Endometrial microvascular endothelial cells (primary cell): ENCODE measurements around the gene ENO4. TPM values are rescaled to one million over a fixed set of nuclear protein-coding genes. Genes with fewer than 3 reads are reported as not detected.

Experiments used
- in situ Hi-C: cut with HindIII; loops from 2 replicates; pipeline ENCODE4 v1.10.0; 2017; ENCODE audit warnings: low sequenced_read_pairs, low pct_unique_long_range_greater_than_20kb; ENCODE audit errors: inconsistent ontology term
- total RNA-seq: library from RNA; depleted of rRNA; stranded (reverse); fragments of >200 nt; gene quantifications from one replicate; pipeline ENCODE4 v1.2.3, GENCODE V29; 2015; ENCODE audit errors: inconsistent ontology term

Gene ENO4
- total RNA-seq, 1 donor from 2014 or later, result not detected

DNA sequence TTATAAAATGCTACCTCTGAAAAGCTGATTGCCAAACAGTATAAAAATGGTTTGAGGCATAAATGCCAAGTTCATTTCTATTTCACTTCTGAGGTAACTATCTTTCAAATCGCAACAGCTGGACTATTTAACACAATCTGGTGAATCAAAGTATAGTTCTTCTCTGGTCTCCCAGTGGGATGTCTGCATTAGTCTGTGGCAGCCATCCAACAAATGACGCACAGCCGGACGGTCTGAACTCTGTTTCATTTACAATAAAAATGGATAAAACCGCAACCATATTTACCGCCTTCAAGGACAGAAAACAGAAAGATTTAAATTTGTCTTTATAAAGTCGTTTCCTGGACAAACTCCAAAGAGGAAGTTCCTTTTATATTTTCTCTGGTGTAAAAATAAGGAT, 41.9 kb downstream of the ENO4 start:
- in situ Hi-C loops, result no loop called here

DNA sequence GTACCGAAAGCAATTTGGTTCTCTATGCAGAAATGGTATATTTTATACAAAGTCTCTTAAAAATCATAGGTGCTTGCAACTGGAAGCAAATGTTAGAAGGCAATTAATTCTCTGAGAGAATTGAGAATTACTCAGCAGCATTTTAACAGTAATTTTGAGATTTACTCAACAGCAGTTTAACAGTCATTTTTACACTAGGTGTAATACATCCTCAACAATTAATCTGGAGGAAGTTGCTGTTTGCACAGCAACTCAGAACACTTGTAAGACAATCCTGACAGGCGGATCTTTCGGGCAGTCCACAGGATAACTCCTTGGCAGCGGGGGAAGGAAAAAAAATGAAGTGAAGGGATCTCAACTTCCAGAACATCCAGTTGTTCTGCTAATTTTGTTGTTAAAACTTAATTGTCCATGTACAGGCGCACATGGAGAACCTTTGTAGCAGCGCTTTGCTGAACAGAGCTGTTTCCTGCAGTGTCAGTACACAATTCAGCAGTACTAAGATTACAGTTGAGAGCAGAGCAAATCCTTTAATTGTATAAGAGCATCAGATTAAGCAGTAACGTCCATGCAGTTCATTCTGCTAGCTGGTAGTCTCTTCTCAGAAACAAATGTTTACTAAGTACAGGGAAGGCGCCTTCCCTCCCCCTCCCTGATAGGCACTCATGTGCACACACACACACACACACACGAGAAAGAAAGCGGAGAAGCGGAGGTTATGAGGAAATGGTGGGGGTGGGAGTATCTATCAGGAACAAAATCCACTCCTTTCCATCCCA, 43.8 kb downstream of the ENO4 start:
- in situ Hi-C loops, result no loop called here

DNA sequence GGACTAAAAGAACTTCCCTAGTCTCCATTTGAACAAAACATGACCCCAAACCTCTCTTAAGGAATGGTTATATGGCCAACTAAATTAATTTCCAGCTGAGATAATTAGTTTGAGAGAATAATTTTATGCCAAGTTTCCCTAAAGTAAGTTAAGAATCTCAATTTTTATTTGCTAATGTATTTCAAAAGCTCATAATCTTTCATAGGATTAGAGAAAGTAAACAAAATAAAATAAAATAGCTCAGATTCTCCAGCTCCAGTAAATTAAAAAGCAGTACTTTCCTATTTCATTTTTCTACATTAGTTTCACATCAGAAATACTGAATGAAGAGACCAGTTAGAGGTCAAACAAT, 44.4 kb downstream of the ENO4 start:
- in situ Hi-C loops, result no loop called here

DNA sequence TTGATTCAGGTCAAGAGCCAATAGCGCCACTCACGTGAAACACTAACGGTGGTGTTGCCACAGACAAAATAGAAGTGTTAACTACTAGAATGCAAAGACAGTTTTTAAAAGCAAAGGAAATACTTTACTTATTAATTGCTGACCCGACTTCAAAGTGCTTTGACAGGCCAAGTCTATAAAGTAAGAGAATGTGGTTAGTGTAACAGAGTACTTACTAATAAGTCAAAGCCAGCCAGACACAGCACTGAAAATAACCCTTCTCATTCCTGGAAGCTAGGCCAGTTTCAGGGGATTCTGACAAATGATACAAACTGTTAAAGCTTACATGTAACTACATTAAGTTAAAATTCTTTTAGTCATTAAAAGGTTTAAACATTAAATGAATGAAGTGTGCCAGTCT, 50.3 kb downstream of the ENO4 start:
- in situ Hi-C loops, result no loop called here

DNA sequence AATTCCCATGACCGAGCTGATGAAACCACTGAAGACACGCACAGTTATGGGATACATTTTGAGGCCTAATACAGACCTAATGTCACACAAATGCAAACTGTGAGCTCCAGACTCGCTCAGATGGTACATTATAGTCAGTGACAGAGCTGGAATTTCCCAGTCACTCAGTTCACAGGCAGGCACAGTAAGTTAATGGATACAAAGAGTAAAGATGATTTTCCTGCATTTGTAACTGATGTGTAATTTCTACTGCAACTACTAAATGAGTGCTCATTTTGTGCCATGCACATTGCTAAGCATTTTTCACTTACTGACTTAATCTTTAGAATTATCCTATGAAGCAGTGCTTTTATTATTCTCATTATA, 56.5 kb downstream of the ENO4 start:
- in situ Hi-C loops, result no loop called here

DNA sequence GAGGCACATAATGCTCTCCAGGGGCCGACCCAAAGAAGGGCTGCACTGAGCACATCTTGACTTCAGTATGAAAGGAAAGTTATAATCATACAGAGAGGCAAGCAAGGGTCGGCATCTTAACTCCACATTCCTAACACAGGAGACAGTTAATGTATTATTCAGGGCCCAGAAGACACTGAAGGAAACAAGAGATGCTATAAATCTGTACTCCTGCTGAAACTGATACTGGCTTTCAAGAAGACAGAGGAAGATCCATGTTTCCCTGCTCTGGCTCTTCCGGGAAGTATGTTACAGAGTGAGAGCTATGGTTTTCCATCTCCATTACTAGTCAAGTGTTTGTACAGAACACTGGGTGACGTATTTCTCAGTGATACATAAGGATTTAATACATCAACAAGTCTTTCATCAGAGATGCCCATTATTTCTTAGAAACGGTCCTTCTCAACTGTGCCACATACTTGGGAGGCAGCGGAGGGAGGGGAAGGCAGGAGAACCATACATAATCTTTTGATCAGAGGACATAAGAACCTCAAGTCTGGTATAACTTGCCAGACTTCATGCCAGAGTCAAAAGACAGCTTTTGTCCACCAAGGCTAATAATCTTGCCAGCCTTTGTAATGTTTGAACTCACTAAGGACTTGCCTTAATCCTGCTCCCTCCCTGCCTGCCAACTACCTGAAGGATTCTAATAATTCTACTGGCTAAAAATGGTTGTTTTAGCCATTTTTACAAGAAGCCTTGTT, 58.1 kb downstream of the ENO4 start:
- in situ Hi-C loops, result no loop called here

DNA sequence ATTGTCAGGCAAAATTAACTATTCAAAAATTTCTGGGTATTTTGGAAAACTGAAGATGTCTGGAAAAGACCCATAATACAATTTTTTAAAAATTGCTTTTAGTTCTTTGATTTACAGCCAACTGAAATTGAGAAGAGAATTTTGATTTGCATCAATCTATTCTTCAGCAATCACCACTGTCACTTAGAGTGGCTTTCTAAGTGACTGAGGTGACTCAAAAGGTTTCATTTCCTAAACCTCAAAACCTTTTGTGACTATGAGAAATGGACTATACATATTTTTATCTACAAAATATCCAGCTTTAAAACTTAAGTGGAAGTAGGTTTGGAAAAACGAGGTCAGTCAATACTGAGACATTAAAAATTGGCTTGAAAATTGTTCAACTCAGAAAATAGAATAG, 60.0 kb downstream of the ENO4 start:
- in situ Hi-C loops, result no loop called here

DNA sequence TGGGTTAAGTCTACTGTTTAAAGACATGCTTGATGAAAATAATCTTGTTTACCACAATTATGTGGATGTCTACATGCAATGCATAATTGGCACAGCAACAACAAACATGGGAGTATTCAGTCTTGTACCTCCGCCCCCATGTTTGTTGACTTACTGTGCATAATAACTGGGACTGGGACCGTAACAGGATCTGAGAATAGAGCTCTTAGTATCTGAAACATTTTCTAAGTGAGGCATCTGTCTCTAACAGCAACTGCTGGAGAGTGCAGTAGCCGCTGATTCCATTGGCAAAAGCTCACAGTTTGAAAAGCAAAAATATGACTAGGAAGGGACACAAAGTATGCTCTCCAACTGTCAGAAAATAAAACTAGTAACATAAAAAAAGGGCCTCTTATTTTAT, 61.6 kb downstream of the ENO4 start:
- in situ Hi-C loops, result no loop called here

DNA sequence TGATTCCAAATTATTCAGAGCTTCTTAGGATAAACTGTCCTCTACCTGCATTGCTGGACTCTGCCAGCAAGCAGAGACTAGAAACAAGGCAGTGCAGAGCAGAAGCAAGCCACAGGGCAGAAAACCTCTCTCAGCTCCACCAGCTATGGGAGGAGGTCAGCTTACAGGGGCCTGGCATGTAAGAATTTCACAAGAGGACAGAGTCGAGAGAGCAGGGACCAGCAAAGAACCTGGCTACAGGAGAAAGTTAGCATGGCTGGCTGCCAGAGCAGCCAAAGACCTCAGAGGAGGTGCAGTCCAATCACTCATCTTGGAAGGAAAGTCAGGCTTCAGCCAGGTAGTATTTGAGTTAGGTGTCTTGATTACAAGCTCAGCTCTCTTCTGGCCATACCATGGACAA, 62.9 kb downstream of the ENO4 start:
- in situ Hi-C loops, result no loop called here

DNA sequence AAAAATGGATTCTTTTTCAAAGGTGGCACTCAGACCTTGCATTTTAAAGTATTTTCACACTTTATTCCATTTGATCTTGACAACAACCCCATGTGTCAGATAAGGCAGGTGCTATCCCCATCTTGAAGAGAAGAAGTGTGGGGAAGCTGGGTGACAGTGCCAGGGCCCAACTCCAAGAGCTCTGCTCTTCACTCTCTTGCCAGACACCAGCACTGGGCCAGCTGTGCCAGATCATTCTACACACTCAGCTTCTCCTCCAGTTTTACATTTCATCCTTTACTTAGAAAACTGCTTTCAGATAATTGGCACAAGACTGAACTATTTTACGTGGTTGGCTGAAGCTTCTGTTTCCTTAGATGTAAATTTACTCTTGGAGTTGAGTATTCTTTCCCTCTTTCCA, 64.4 kb downstream of the ENO4 start:
- in situ Hi-C loops, result no loop called here

DNA sequence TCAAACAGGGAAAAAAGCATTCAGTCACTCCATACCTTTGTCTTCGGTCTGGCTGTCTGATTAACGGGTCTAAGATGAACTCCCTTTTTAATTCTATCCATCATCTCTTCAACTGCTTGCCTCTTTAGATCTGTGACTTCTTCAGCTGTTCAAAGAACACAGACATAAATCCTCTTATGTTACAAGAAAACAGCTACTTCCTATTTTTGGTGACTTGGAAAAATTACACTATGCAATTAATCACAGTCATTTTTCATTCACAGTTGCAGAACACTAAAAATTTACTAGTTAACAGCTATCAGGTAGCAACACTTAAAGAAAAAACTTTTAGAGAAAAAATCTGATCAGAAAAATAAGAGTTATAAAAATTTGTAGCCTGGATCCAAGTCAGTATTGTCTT, 66.0 kb downstream of the ENO4 start:
- in situ Hi-C loops, result no loop called here

DNA sequence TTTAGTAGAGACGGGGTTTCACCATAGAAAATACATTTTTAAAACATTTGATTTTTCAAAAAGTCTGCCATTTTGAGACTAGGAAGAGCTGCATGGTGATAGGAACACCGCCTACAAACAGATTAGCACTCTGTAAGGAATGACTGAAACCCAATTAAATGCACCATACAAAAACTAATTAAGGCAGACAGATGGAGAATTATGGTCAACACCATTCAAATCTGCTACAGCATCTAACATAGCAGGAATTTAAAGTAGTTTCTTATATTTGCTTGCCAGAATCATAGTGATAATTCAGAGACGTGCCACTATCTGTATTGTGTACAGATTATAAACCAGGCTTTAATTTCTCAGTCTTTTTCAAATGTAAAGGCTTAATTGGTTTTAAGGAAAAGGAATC, 68.2 kb downstream of the ENO4 start:
- in situ Hi-C loops, result no loop called here

DNA sequence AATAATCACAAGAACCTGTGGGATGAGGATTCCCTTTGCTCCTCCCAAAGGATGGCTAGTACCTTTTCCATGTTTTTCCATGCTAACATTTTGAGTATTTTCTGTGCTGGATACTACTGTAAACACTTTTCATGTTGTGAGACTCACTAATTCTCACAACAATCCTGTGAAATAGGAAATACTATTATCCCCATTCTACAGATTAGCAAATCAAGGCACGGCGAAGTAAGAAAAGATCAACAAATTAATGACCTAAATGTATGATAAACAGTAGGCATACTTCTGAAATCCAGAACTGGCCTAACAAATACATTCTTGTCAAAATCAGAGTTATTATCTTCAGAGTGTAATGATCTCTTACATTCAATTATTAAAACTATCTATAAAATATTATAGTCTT, 69.3 kb downstream of the ENO4 start:
- in situ Hi-C loops, result no loop called here

DNA sequence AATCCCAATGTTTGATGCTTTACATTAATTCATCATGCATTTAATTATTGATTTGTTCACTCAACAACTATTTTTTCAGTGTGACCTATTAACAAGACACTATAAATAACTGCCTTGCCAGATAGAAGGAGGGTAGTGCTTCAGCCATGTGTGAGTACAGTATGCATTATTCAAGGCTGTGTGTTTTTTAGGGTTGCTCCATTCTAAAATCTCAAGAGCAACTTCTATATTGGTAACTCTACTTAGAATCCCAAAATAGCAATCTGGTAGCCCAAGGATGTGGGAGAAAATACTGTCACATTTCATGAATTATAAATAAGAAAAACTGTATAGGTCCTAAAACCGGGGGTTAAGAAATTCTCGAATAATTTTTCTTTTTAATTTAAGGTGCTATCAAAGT, 69.9 kb downstream of the ENO4 start:
- in situ Hi-C loops, result no loop called here

DNA sequence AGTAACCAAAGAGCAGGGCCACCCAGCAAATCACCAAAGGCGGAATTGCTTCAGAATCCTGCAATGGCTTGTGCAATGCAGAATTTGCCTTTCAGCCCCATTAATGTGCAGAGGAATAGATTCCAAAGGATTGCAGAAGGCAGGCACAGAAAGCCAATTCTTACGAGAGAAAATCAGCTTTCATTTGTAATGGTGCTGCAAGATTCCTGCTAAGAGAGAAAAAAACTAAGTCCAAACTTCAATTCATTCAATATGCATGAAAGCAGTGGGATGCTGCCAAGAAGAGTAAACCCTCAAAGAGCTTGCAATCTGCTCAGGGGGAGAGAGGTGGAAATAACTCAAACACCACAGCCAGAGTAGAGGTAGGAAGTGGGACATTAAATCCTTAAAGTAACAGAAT, 70.4 kb downstream of the ENO4 start:
- in situ Hi-C loops, result no loop called here

DNA sequence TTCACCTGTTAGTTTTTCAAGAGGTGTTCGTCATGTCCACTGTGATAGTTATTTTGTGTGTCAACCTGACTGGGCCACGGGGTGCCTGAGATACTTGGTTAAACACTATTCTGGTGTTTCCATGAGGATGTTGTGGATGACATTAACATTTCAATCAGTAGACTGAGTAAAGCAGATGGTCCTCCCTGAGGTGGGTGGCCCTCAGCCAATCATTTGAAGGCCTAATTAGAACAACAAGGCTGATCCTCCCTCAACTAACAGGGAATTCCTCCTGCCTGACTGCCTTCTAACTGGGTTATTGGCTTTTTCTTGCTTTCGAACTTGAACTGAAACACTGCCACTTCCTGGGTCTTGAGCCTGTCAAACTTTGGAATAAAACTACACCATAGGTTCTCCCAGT, 75.8 kb downstream of the ENO4 start:
- in situ Hi-C loops, result no loop called here

DNA sequence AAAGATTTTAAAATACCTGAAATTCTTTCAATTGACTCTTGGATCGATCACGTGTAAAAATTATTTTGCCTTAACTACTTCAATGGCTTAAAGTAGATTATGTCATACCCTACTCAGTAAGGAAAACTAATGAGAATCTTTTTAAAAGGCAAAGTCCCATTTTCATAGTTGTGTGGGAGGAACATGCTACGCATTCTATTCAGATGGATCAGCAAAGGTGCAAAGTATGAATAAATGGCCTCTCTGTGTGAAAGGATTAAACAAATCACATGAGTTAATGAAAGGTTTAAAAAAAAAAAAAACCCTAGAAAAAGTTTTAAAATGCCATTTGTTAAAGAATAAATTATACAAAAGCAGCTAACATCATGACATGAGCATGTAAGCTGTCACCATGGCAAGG, 77.1 kb downstream of the ENO4 start:
- in situ Hi-C loops, result no loop called here

DNA sequence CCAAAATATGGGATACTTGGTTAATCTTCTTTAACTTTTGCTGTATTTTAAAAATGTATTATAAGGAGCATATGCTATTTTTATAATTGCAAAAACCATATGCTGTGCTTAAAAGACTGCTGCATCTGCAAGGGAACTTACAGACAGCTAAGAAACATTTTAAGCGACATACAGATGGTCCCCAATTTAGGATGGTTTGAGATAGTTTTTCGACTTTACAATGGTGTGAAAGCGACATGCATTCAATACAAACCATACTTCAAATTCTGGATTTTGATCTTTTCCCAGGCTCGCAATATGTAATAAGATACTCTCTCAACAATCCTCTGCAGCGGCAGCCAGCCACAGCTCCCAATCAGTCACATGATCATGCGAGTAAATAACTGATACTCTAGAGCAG, 82.5 kb downstream of the ENO4 start:
- in situ Hi-C loops, result no loop called here
